GM23338 (cell line): ENCODE results near the gene ATP5PD. TPM values are rescaled to one million over a fixed set of nuclear protein-coding genes. Genes with fewer than 3 reads are reported as not detected.

Source experiments
- ATAC-seq: fragments of 200-7000 bp; cut with Tn5 transposase; 3 replicates; pipeline ENCODE4 v1.9.1; 2020
- DNase-seq: peaks from one replicate; pipeline ENCODE4 v3.0.0-alpha.2; 2015; ENCODE audit warnings: low spot score
- H2AFZ ChIP-seq: fragments of 200-600 bp; sonication (generic); 2 replicates; pipeline ENCODE4 v1.8.0; 2016; ENCODE audit warnings: antibody characterized with exemption, mild to moderate bottlenecking, moderate library complexity
- H3F3A ChIP-seq: fragments of 200-600 bp; sonication (generic); replicated peaks from 2 replicates; pipeline ENCODE4 v1.8.0; 2017; ENCODE audit warnings: antibody characterized with exemption, mixed run types, low read depth
- H3K27ac ChIP-seq: fragments of 200-600 bp; sonication (generic); 2 replicates; pipeline ENCODE4 v1.6.1; 2016; ENCODE audit warnings: low read depth
- H3K27me3 ChIP-seq: fragments of 200-600 bp; sonication (generic); 2 replicates; pipeline ENCODE4 v1.8.0; 2016; ENCODE audit warnings: mild to moderate bottlenecking, mixed run types, moderate library complexity; ENCODE audit not compliant: insufficient read depth
- H3K36me3 ChIP-seq: fragments of 200-600 bp; sonication (generic); 2 replicates; pipeline ENCODE4 v1.8.0; 2016; ENCODE audit warnings: mild to moderate bottlenecking; ENCODE audit not compliant: insufficient read depth
- H3K4me1 ChIP-seq: fragments of 200-600 bp; sonication (generic); 2 replicates; pipeline ENCODE4 v1.8.0; 2016; ENCODE audit warnings: mild to moderate bottlenecking, moderate library complexity; ENCODE audit not compliant: insufficient read depth
- H3K4me2 ChIP-seq: fragments of 200-600 bp; sonication (generic); 2 replicates; pipeline ENCODE4 v1.7.1; 2017; ENCODE audit warnings: mixed run types
- H3K4me3 ChIP-seq: fragments of 200-600 bp; sonication (generic); 2 replicates; pipeline ENCODE4 v1.6.1; 2016; ENCODE audit warnings: mixed run types
- H3K79me2 ChIP-seq: fragments of 200-600 bp; sonication (generic); replicated peaks from 2 replicates; pipeline ENCODE4 v1.8.0; 2017; ENCODE audit warnings: mild to moderate bottlenecking; ENCODE audit not compliant: insufficient read depth
- H3K9me2 ChIP-seq: fragments of 200-600 bp; sonication (generic); 2 replicates; pipeline ENCODE4 v1.8.0; 2017; ENCODE audit not compliant: insufficient read depth
- H4K20me1 ChIP-seq: fragments of 200-600 bp; sonication (generic); replicated peaks from 2 replicates; pipeline ENCODE4 v1.8.0; 2017; ENCODE audit warnings: mild to moderate bottlenecking; ENCODE audit not compliant: insufficient read depth
- H3K27ac Mint-ChIP-seq: 2 replicates; pipeline ENCODE4 v1.8.0; 2020; ENCODE audit warnings: inconsistent platforms, mild to moderate bottlenecking, moderate library complexity, mixed read lengths
- H3K27me3 Mint-ChIP-seq: 3 replicates; pipeline ENCODE4 v1.8.0; 2022; ENCODE audit warnings: low read depth, mild to moderate bottlenecking, moderate library complexity, mixed read lengths, inconsistent platforms; ENCODE audit not compliant: insufficient read depth, poor library complexity
- H3K36me3 Mint-ChIP-seq: 3 replicates; pipeline ENCODE4 v1.8.0; 2021; ENCODE audit warnings: low read depth, mild to moderate bottlenecking, inconsistent platforms, moderate library complexity, mixed read lengths
- H3K4me1 Mint-ChIP-seq: 3 replicates; pipeline ENCODE4 v1.8.0; 2020; ENCODE audit warnings: mild to moderate bottlenecking, inconsistent platforms, mixed read lengths
- H3K4me3 Mint-ChIP-seq: 3 replicates; pipeline ENCODE4 v1.8.0; 2021; ENCODE audit warnings: moderate library complexity, mild to moderate bottlenecking, inconsistent platforms, mixed read lengths
- H3K9me3 Mint-ChIP-seq: 3 replicates; pipeline ENCODE4 v1.8.0; 2020; ENCODE audit warnings: moderate library complexity, mild to moderate bottlenecking, inconsistent platforms, mixed read lengths
- JUNB ChIP-seq: IDR thresholded peaks from one replicate; pipeline ENCODE4 v1.6.1; 2016; ENCODE audit warnings: antibody characterized with exemption; ENCODE audit not compliant: unreplicated experiment
- ZNF114 ChIP-seq: fragments of 250-450 bp; sonication (Bioruptor Pico); IDR thresholded peaks from 2 replicates; pipeline ENCODE4 v1.5.0; 2020; ENCODE audit warnings: mild to moderate bottlenecking, moderate library complexity
- polyA plus RNA-seq: library from polyadenylated mRNA; unstranded; fragments of >200 nt; fragmentation: Nextera tagmentation; extraction: Ambion mirVana; gene quantifications from 2 replicates; pipeline ENCODE4 v1.2.1, GENCODE V29; 2016
- small RNA-seq: library from RNA; depleted of rRNA; stranded (forward); fragments of <200 nt; gene quantifications from one replicate; pipeline ENCODE3, GENCODE V24; 2014; ENCODE audit warnings: low replicate concordance
- total RNA-seq: library from RNA; depleted of rRNA; stranded (reverse); fragments of >200 nt; shearing (Covaris generic); gene quantifications from 2 replicates; pipeline ENCODE4 v1.2.3, GENCODE V29; 2014; rRNA removed

Gene ATP5PD
- total and polyA plus RNA-seq, 2 experiments from 2014 or later: 244 to 1,144 TPM

DNA sequence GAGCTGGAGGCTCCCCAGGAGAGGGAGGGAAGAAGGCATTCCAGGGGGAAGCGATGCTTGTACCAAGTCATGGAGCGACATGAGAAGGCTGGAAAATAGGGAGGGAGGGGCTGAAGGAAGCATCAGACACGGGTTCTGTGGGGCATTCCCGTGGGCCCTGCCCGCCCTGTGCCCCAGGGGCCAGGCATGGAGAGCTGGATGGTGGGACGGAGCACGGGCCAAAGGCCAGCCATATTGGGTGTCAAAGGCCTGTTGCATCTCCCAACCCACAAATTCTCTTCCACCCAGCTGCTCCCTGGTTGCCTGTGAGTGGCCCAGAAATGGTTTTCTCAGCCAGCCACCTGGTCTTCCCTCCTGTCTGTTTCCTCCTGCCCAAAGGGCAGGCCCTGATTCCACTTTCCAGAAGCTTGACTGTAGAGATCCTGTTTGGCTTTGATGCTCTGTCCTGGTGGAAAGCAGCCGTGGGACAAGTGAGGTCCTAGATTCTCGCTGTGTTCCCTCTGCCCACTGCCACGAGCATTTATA lies 56.1 kb downstream of the ATP5PD start:
- H3K4me2 ChIP-seq: no peak overlapping the region
- no peaks in the 10 kb centered on the region for H3K9me2 ChIP-seq
- H2AFZ ChIP-seq: no peak overlapping the region
- Mint-ChIP-seq H3K36me3 (no peaks in the 10 kb centered on the region), H3K27ac (no peak overlapping the region), H3K4me3 (no peak overlapping the region), H3K27me3 (peaks cover 16% of the 10 kb centered on the region), H3K4me1 (peaks cover 10% of the 10 kb centered on the region), H3K9me3 (no peaks in the 10 kb centered on the region)
- no peak overlapping the region for H3K27ac ChIP-seq
- no peak for TF ChIP-seq JUNB
- no peak for TF ChIP-seq ZNF114
- DNase-seq (no peak), ATAC-seq (no peak)
- no peaks in the 10 kb centered on the region for H3K27me3 ChIP-seq
- peaks cover 2% of the 10 kb centered on the region; the same call in 1 of the 2 replicates for H3F3A ChIP-seq
- H3K4me1 ChIP-seq: peaks cover 6% of the 10 kb centered on the region; the same call in 1 of the 2 replicates
- H3K79me2 ChIP-seq: peaks cover 21% of the 10 kb centered on the region
- no peak overlapping the region for H3K4me3 ChIP-seq
- H3K36me3 ChIP-seq: no peaks in the 10 kb centered on the region
- peaks cover 28% of the 10 kb centered on the region; the same call in 1 of the 2 replicates for H4K20me1 ChIP-seq

Small RNA genes within 50 kb of the gene (small RNA-seq; reads per million reads assigned to genes)
- gene AC111186.1 (not detected), gene RF00019 (not detected), gene RN7SL573P (not detected), gene RNU6-362P (not detected)

Other genes with a start within 250 kb of the ATP5PD start
- 0.10 TPM in 1 of 2 replicates, not detected in the other for gene GRIN2C, start 187.1 kb downstream of the ATP5PD start, total RNA-seq
- 0.07 and 0.19 TPM in 2 replicates for gene GRIN2C, start 187.1 kb downstream of the ATP5PD start, polyA plus RNA-seq
- gene FDXR, start 174.0 kb downstream of the ATP5PD start, total RNA-seq: 33.1 and 34.5 TPM in 2 replicates
- gene FDXR, start 174.0 kb downstream of the ATP5PD start, polyA plus RNA-seq: 19.9 and 21.7 TPM in 2 replicates
- 0.73 and 1.6 TPM in 2 replicates for gene FADS6, start 153.3 kb downstream of the ATP5PD start, total RNA-seq
- gene FADS6, start 153.3 kb downstream of the ATP5PD start, polyA plus RNA-seq: 0.35 and 0.42 TPM in 2 replicates
- gene USH1G, start 123.7 kb downstream of the ATP5PD start, total RNA-seq: 1.7 and 3.5 TPM in 2 replicates
- 0.28 and 0.34 TPM in 2 replicates for gene USH1G, start 123.7 kb downstream of the ATP5PD start, polyA plus RNA-seq
- gene OTOP2, start 122.7 kb downstream of the ATP5PD start, total RNA-seq: not detected in 2 replicates
- gene OTOP2, start 122.7 kb downstream of the ATP5PD start, polyA plus RNA-seq: not detected in 2 replicates
- not detected in 2 replicates for gene OTOP3, start 111.1 kb downstream of the ATP5PD start, total RNA-seq
- not detected in 2 replicates for gene OTOP3, start 111.1 kb downstream of the ATP5PD start, polyA plus RNA-seq
- gene HID1, start 74.2 kb downstream of the ATP5PD start, total RNA-seq: 6.3 and 8.7 TPM in 2 replicates
- 9.0 and 10.9 TPM in 2 replicates for gene HID1, start 74.2 kb downstream of the ATP5PD start, polyA plus RNA-seq
- gene CDR2L, start 59.3 kb downstream of the ATP5PD start, total RNA-seq: 34.4 and 35.8 TPM in 2 replicates
- gene CDR2L, start 59.3 kb downstream of the ATP5PD start, polyA plus RNA-seq: 17.7 and 18.3 TPM in 2 replicates
- gene MRPL58, start 34.3 kb downstream of the ATP5PD start, total RNA-seq: 38.0 and 48.5 TPM in 2 replicates
- gene MRPL58, start 34.3 kb downstream of the ATP5PD start, polyA plus RNA-seq: 66.7 and 68.0 TPM in 2 replicates
- 24.3 and 30.0 TPM in 2 replicates for gene KCTD2, start 256 bp upstream of the ATP5PD start, total RNA-seq
- gene KCTD2, start 256 bp upstream of the ATP5PD start, polyA plus RNA-seq: 7.4 and 8.1 TPM in 2 replicates
- gene SLC16A5, start 41.0 kb upstream of the ATP5PD start, total RNA-seq: 30.1 and 40.0 TPM in 2 replicates
- gene SLC16A5, start 41.0 kb upstream of the ATP5PD start, polyA plus RNA-seq: 5.0 and 7.3 TPM in 2 replicates
- 4.5 and 5.6 TPM in 2 replicates for gene ARMC7, start 63.0 kb upstream of the ATP5PD start, total RNA-seq
- gene ARMC7, start 63.0 kb upstream of the ATP5PD start, polyA plus RNA-seq: 6.3 and 8.4 TPM in 2 replicates
- gene NT5C, start 84.8 kb upstream of the ATP5PD start, total RNA-seq: 91.7 and 122 TPM in 2 replicates
- 120 and 134 TPM in 2 replicates for gene NT5C, start 84.8 kb upstream of the ATP5PD start, polyA plus RNA-seq
- 249 and 278 TPM in 2 replicates for gene JPT1, start 107.5 kb upstream of the ATP5PD start, total RNA-seq
- gene JPT1, start 107.5 kb upstream of the ATP5PD start, polyA plus RNA-seq: 903 and 929 TPM in 2 replicates
- gene SUMO2, start 136.0 kb upstream of the ATP5PD start, total RNA-seq: 133 and 139 TPM in 2 replicates
- 784 and 890 TPM in 2 replicates for gene SUMO2, start 136.0 kb upstream of the ATP5PD start, polyA plus RNA-seq
- 57.2 and 59.4 TPM in 2 replicates for gene NUP85, start 158.7 kb upstream of the ATP5PD start, total RNA-seq
- 114 and 116 TPM in 2 replicates for gene NUP85, start 158.7 kb upstream of the ATP5PD start, polyA plus RNA-seq
- gene GGA3, start 214.6 kb upstream of the ATP5PD start, total RNA-seq: 29.4 and 54.3 TPM in 2 replicates
- gene GGA3, start 214.6 kb upstream of the ATP5PD start, polyA plus RNA-seq: 20.8 and 22.5 TPM in 2 replicates
- 60.6 and 72.8 TPM in 2 replicates for gene MRPS7, start 214.9 kb upstream of the ATP5PD start, total RNA-seq
- gene MRPS7, start 214.9 kb upstream of the ATP5PD start, polyA plus RNA-seq: 104 and 114 TPM in 2 replicates
- 15.5 and 15.9 TPM in 2 replicates for gene MIF4GD, start 224.3 kb upstream of the ATP5PD start, total RNA-seq
- 9.4 and 11.3 TPM in 2 replicates for gene MIF4GD, start 224.3 kb upstream of the ATP5PD start, polyA plus RNA-seq
- gene SLC25A19, start 242.5 kb upstream of the ATP5PD start, total RNA-seq: 16.3 and 22.4 TPM in 2 replicates
- 17.9 and 19.4 TPM in 2 replicates for gene SLC25A19, start 242.5 kb upstream of the ATP5PD start, polyA plus RNA-seq